ENCODE results near the gene TEAD1.

- TF ChIP-seq CTCF (IDR thresholded peaks at IDR 0.05) (no peak), EP300 (IDR thresholded peaks at IDR 0.05) (no peak)
Measured at GRCh38 chr11:12927221-12927620, 253.0 kb downstream of the TEAD1 start.
